Hepatocyte (in vitro differentiated cells): ENCODE data around the gene NCAPD3.

ENCODE experiments used
- EZH2phosphoT487 ChIP-seq: fragments of 200-600 bp; sonication (generic); IDR thresholded peaks from one replicate; pipeline ENCODE4 v1.6.1; 2018; ENCODE audit warnings: antibody characterized with exemption, mild to moderate bottlenecking, low read depth, moderate library complexity; ENCODE audit not compliant: unreplicated experiment, severe bottlenecking
- TF ChIP-seq, protein P1 (sequence below): fragments of 200-600 bp; sonication (generic); IDR thresholded peaks from 2 replicates; pipeline ENCODE4 v1.5.1; 2016; ENCODE audit warnings: antibody characterized with exemption, mild to moderate bottlenecking; ENCODE audit not compliant: poor library complexity

DNA sequence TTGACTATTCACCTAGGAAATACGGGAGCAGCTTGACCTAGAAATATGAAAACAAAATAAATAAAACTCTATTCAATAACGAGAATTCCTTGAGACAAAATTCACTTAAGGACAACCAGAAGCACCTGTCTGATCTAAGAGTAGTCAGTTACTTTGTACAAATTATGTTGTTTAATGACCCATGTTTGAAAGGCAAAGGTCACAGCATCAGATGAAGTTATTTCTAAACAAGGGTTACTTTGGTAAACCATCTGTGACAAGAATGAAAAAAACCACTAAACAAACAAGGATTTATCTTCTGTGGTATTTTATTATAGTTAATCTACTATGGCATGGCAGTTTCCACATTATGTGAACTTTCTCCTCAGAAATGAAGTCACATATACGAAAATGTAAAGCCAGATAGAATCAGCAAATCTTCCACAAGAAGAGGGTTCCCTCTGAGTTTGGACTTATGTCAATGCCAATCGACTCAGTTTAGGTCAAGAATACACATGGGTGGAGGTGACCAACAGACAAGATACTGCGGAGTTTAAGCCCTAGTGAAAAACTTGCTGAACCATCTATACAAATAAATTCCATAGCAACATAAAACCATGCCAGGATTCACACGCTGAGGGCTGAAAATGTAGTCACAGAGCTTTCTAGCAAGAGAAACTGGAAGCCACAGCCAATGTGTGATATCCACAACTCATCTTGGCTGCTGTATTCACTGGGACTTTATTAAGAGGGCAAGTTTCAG is 53.4 kb downstream of the NCAPD3 start:
- TF ChIP-seq EZH2phosphoT487, result no peak
- TF ChIP-seq, protein P1, sequence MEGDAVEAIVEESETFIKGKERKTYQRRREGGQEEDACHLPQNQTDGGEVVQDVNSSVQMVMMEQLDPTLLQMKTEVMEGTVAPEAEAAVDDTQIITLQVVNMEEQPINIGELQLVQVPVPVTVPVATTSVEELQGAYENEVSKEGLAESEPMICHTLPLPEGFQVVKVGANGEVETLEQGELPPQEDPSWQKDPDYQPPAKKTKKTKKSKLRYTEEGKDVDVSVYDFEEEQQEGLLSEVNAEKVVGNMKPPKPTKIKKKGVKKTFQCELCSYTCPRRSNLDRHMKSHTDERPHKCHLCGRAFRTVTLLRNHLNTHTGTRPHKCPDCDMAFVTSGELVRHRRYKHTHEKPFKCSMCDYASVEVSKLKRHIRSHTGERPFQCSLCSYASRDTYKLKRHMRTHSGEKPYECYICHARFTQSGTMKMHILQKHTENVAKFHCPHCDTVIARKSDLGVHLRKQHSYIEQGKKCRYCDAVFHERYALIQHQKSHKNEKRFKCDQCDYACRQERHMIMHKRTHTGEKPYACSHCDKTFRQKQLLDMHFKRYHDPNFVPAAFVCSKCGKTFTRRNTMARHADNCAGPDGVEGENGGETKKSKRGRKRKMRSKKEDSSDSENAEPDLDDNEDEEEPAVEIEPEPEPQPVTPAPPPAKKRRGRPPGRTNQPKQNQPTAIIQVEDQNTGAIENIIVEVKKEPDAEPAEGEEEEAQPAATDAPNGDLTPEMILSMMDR, result no peak
